Measurements from ENCODE around the gene TMEM222.

DNA sequence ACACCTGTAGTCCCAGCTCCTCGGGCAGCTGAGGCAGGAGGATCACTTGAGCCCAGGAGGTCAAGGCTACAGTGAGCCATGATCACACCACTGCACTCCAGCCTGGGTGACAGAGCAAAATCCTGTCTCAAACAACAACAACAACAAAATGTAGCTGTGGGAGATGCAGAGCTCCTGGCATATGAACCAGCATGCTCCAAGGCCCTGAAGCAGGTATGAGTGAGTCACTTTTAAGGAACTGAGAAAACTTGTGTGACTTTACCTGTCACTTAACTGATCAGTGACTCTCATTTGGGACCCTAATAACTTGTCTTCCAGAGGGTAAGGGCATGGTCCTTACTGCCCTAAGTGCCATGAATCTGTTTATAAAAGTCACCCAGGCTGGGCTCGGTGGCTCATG is 19.4 kb upstream of the TMEM222 start:
- TF ChIP-seq, protein P1, sequence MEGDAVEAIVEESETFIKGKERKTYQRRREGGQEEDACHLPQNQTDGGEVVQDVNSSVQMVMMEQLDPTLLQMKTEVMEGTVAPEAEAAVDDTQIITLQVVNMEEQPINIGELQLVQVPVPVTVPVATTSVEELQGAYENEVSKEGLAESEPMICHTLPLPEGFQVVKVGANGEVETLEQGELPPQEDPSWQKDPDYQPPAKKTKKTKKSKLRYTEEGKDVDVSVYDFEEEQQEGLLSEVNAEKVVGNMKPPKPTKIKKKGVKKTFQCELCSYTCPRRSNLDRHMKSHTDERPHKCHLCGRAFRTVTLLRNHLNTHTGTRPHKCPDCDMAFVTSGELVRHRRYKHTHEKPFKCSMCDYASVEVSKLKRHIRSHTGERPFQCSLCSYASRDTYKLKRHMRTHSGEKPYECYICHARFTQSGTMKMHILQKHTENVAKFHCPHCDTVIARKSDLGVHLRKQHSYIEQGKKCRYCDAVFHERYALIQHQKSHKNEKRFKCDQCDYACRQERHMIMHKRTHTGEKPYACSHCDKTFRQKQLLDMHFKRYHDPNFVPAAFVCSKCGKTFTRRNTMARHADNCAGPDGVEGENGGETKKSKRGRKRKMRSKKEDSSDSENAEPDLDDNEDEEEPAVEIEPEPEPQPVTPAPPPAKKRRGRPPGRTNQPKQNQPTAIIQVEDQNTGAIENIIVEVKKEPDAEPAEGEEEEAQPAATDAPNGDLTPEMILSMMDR (IDR thresholded peaks at IDR 0.05), result no peak
- TF ChIP-seq, protein P2, sequence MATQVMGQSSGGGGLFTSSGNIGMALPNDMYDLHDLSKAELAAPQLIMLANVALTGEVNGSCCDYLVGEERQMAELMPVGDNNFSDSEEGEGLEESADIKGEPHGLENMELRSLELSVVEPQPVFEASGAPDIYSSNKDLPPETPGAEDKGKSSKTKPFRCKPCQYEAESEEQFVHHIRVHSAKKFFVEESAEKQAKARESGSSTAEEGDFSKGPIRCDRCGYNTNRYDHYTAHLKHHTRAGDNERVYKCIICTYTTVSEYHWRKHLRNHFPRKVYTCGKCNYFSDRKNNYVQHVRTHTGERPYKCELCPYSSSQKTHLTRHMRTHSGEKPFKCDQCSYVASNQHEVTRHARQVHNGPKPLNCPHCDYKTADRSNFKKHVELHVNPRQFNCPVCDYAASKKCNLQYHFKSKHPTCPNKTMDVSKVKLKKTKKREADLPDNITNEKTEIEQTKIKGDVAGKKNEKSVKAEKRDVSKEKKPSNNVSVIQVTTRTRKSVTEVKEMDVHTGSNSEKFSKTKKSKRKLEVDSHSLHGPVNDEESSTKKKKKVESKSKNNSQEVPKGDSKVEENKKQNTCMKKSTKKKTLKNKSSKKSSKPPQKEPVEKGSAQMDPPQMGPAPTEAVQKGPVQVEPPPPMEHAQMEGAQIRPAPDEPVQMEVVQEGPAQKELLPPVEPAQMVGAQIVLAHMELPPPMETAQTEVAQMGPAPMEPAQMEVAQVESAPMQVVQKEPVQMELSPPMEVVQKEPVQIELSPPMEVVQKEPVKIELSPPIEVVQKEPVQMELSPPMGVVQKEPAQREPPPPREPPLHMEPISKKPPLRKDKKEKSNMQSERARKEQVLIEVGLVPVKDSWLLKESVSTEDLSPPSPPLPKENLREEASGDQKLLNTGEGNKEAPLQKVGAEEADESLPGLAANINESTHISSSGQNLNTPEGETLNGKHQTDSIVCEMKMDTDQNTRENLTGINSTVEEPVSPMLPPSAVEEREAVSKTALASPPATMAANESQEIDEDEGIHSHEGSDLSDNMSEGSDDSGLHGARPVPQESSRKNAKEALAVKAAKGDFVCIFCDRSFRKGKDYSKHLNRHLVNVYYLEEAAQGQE (IDR thresholded peaks at IDR 0.05; ENCODE audit: low read depth, low read length), result no peak
- TF ChIP-seq, protein P3, sequence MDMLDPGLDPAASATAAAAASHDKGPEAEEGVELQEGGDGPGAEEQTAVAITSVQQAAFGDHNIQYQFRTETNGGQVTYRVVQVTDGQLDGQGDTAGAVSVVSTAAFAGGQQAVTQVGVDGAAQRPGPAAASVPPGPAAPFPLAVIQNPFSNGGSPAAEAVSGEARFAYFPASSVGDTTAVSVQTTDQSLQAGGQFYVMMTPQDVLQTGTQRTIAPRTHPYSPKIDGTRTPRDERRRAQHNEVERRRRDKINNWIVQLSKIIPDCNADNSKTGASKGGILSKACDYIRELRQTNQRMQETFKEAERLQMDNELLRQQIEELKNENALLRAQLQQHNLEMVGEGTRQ (IDR thresholded peaks at IDR 0.05; ENCODE audit: borderline replicate concordance, low read depth, low read length), result no peak
- TF ChIP-seq TEAD4 (IDR thresholded peaks at IDR 0.05; ENCODE audit: borderline replicate concordance, insufficient read depth) (no peak), MXI1 (IDR thresholded peaks at IDR 0.05; ENCODE audit: low read depth, low read length) (no peak), POLR2AphosphoS5 (IDR thresholded peaks at IDR 0.05; ENCODE audit: low read depth, low read length) (no peak), FOXM1 (IDR thresholded peaks at IDR 0.05; ENCODE audit: low read depth) (no peak), GATA2 (CRISPR knock-in tag; IDR thresholded peaks at IDR 0.05) (no peak)

Measured in SK-N-SH (cell line).